Activated CD8-positive, alpha-beta memory T cell treated with anti-CD3 and anti-CD28 coated beads for 36 hours (primary cell): Measurements from ENCODE around the gene SRM. TPM values are rescaled to one million over a fixed set of nuclear protein-coding genes. Genes with fewer than 3 reads are reported as not detected.

ENCODE experiments used
- total RNA-seq, 2 experiments: library from RNA; stranded (reverse); gene quantifications; one replicate each; pipeline ENCODE4 v1.2.3, GENCODE V29; 2021

The SRM gene
- total RNA-seq, 2 experiments from 2014 or later: 347 to 360 TPM

Other genes starting within 250 kb of the SRM start
- gene TARDBP, start 47.4 kb downstream of the SRM start, total RNA-seq: 100 to 1,000 TPM; 203 to 212 TPM
- under 1 TPM in 1 of 2 experiments, not detected in 1; 0.15 TPM for gene MASP2, start 12.8 kb downstream of the SRM start, total RNA-seq
- gene EXOSC10, start 39.9 kb upstream of the SRM start, total RNA-seq: 10 to 100 TPM; 88.7 to 94.5 TPM
- not detected for gene ANGPTL7, start 129.3 kb upstream of the SRM start, total RNA-seq
- 10 to 100 TPM; 49.3 to 52.2 TPM for gene MTOR, start 202.5 kb upstream of the SRM start, total RNA-seq
- gene UBIAD1, start 213.2 kb upstream of the SRM start, total RNA-seq: 10 to 100 TPM; 38.6 to 41.2 TPM